Mucosa of rectum (tissue), 2 donors: Measurements from ENCODE around the gene NOL7.

Source experiments
- H3K27ac ChIP-seq, 2 donors: one replicate each; pipeline ENCODE4 v1.7.0; 2013; ENCODE audit warnings: inconsistent platforms in 2 of 2, low read depth in 2 of 2, low read length in 2 of 2
- H3K27me3 ChIP-seq, 2 donors: one replicate each; pipeline ENCODE4 v1.7.0; 2013; ENCODE audit warnings: low read length in 2 of 2; ENCODE audit not compliant: control insufficient read depth in 2 of 2, insufficient read depth in 2 of 2
- H3K36me3 ChIP-seq, 2 donors: one replicate each; pipeline ENCODE4 v1.7.0; 2013; ENCODE audit warnings: low read length in 2 of 2; ENCODE audit not compliant: control insufficient read depth in 2 of 2, insufficient read depth in 2 of 2
- H3K4me1 ChIP-seq, 2 donors: one replicate each; pipeline ENCODE4 v1.7.0; 2013; ENCODE audit warnings: low read length in 2 of 2, mild to moderate bottlenecking in 1 of 2; ENCODE audit not compliant: control insufficient read depth in 2 of 2, insufficient read depth in 2 of 2
- H3K4me3 ChIP-seq, 2 donors: one replicate each; pipeline ENCODE4 v1.7.0; 2013; ENCODE audit warnings: low read length in 2 of 2
- H3K9ac ChIP-seq, 2 donors: one replicate each; pipeline ENCODE4 v1.7.0; 2013; ENCODE audit warnings: low read length in 2 of 2, low read depth in 1 of 2, mild to moderate bottlenecking in 1 of 2
- H3K9me3 ChIP-seq, 2 donors: one replicate each; pipeline ENCODE4 v1.7.0; 2013; ENCODE audit warnings: low read length in 2 of 2; ENCODE audit not compliant: control insufficient read depth in 2 of 2
- donor health status: healthy.
- donor health status: Normal muscosa, but diverticular disease.

The NOL7 gene

DNA sequence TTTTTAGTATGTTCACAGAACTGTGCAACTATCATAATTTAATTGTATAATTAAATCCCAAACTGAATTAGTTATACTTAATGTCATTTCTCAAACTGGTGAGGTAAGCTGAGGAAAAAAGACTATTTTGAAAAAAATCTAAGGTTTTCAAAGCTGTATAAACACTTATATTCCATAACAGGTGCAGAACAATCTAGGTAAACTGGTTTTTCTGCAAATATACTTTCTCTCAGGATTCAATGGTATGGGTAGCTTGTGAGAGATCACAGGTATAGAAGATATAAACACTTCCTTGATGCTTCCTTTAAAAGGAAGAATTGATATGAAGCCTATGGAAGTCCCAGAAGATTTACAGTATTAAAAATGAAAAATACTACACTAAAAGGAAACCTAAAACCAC lies 33.7 kb downstream of the NOL7 start:
- Histone ChIP-seq H3K4me1 (no peaks in the 10 kb centered on the region), H3K36me3 (peaks cover 4 to 9% of the 10 kb centered on the region in 2 donors), H3K4me3 (no peak overlapping the region), H3K27me3 (no peaks in the 10 kb centered on the region), H3K9ac (no peak overlapping the region), H3K9me3 (no peaks in the 10 kb centered on the region), H3K27ac (no peak overlapping the region)

GRCh38 chr6:13649393-13649792 lies 34.3 kb downstream of the NOL7 start:
- Histone ChIP-seq H3K4me1 (no peaks in the 10 kb centered on the region), H3K4me3 (no peak overlapping the region), H3K9ac (no peak overlapping the region), H3K36me3 (peaks cover 4 to 9% of the 10 kb centered on the region in 2 donors), H3K27me3 (no peaks in the 10 kb centered on the region), H3K27ac (no peak overlapping the region), H3K9me3 (no peaks in the 10 kb centered on the region)

DNA sequence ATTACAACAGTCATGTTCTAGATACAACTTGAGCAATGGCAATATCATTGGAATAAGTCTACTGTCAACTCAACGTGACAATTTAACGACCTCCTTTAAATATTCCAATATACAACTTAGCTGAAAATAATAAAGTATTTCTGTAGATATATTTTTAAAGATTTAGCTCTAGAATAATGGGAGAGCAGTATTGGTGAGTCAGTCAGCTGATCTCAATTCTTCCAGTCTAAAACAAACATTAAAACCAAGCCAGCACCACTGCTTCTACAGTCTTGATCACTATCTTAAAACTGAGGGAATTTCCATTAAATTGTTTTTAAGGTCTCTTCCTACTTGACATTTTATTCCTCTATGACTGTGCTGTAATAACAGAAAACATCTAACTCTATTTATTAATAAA lies 38.2 kb downstream of the NOL7 start:
- no peaks in the 10 kb centered on the region for H3K27me3 ChIP-seq
- no peak overlapping the region for H3K9ac ChIP-seq
- no peak overlapping the region for H3K27ac ChIP-seq
- no peak overlapping the region for H3K4me3 ChIP-seq
- H3K36me3 ChIP-seq, result peaks cover 3 to 7% of the 10 kb centered on the region in 2 donors
- no peaks in the 10 kb centered on the region for H3K9me3 ChIP-seq
- H3K4me1 ChIP-seq, result no peaks in the 10 kb centered on the region

DNA sequence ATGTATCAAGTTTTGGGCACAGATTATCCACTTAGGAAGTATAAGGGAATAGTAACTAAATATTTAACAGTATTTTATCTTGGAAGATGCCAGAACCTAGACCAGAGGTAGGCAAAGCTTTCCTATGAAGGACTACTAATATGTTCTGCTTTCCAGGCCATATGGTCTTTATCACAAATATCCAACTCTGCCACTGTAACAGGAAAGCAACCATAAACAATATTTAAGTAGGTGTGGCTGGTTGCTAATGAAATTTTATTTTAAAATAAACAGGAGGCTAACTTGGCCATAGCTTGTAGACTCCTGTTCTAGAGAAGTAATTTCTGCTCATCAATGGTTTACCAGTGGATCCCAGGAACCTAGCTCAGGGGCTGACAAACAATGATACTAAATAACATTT lies 39.4 kb downstream of the NOL7 start:
- H3K4me3 ChIP-seq, result no peak overlapping the region
- no peaks in the 10 kb centered on the region for H3K4me1 ChIP-seq
- no peaks in the 10 kb centered on the region for H3K27me3 ChIP-seq
- H3K9me3 ChIP-seq, result no peaks in the 10 kb centered on the region
- no peak overlapping the region for H3K9ac ChIP-seq
- peaks cover 3 to 7% of the 10 kb centered on the region in 2 donors for H3K36me3 ChIP-seq
- H3K27ac ChIP-seq, result no peak overlapping the region

GRCh38 chr6:13655700-13656099 lies 40.6 kb downstream of the NOL7 start:
- Histone ChIP-seq H3K9ac (no peak overlapping the region), H3K27me3 (no peaks in the 10 kb centered on the region), H3K36me3 (peaks cover 2 to 3% of the 10 kb centered on the region in 2 donors), H3K9me3 (no peaks in the 10 kb centered on the region), H3K4me1 (no peaks in the 10 kb centered on the region), H3K27ac (no peak overlapping the region), H3K4me3 (no peak overlapping the region)

DNA sequence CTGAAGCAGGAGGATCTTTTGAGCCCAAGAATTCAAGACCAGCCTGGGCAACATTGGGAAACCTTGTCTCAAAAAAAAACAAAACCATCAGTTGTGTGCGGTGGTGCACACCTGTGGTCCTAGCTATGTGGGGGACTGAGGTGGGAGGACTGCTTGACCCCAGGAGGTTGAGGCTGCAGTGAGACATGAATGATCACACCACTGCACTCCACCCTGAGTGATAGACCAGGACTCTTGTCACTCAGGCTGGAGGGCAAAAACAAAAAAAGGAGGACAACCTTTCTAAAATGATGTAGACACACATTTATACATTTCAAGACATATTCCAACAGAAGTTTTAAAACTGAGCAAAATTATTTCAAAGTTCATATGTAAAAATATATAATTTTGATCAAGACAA lies 45.1 kb downstream of the NOL7 start:
- no peaks in the 10 kb centered on the region for H3K27me3 ChIP-seq
- H3K4me3 ChIP-seq, result no peak overlapping the region
- no peak overlapping the region for H3K9ac ChIP-seq
- H3K9me3 ChIP-seq, result no peaks in the 10 kb centered on the region
- no peak overlapping the region for H3K27ac ChIP-seq
- peaks cover 0 to 3% of the 10 kb centered on the region in 2 donors for H3K36me3 ChIP-seq
- H3K4me1 ChIP-seq, result no peaks in the 10 kb centered on the region

GRCh38 chr6:13660893-13661292 lies 45.8 kb downstream of the NOL7 start:
- Histone ChIP-seq H3K27ac (no peak overlapping the region), H3K4me3 (no peak overlapping the region), H3K9ac (no peak overlapping the region), H3K27me3 (no peaks in the 10 kb centered on the region), H3K36me3 (peaks cover 0 to 3% of the 10 kb centered on the region in 2 donors), H3K4me1 (no peaks in the 10 kb centered on the region), H3K9me3 (no peaks in the 10 kb centered on the region)

- H3K9me3 ChIP-seq, result no peaks in the 10 kb centered on the region
- peaks cover 0 to 3% of the 10 kb centered on the region in 2 donors for H3K36me3 ChIP-seq
- H3K9ac ChIP-seq, result no peak overlapping the region
- H3K4me1 ChIP-seq, result no peaks in the 10 kb centered on the region
- H3K4me3 ChIP-seq, result no peak overlapping the region
- no peaks in the 10 kb centered on the region for H3K27me3 ChIP-seq
- H3K27ac ChIP-seq, result no peak overlapping the region
Observed at GRCh38 chr6:13661647-13662046, 46.5 kb downstream of the NOL7 start.

DNA sequence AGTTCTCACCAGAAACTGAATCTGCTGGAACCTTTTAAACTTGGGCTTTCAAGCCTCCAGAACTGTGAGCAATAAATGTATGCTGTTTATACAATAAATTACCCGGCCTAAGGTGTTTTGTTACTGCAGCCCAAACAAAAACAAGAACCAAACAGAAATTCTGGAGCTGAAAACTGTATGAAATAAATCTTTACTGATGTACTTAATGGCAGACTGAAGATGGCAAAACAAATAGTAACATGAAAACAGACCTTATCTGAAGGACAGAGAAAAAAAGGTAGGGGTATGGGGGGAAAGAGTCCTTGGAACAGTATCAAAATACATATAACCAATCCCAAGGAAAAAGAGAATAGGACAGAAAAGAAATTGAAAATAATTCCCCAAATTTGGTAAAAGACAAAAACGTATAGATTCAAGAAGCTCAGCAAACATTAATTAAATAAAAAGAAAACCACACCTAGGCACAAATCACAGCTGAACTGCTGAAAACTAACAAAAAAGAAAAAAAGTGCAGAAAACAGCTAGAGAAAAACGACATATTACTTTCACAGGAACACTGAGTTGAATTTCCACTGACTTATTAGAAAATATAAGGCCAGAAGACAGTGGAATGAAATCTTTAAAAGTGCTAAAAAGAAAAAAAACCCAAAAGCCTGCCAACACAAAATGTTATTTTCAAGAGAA lies 47.7 kb downstream of the NOL7 start:
- Histone ChIP-seq H3K27ac (no peak overlapping the region), H3K4me3 (no peak overlapping the region), H3K36me3 (no peaks in the 10 kb centered on the region), H3K27me3 (no peaks in the 10 kb centered on the region), H3K4me1 (no peaks in the 10 kb centered on the region), H3K9ac (no peak overlapping the region), H3K9me3 (no peaks in the 10 kb centered on the region)

- Histone ChIP-seq H3K27me3 (no peaks in the 10 kb centered on the region), H3K4me1 (no peaks in the 10 kb centered on the region), H3K36me3 (no peaks in the 10 kb centered on the region), H3K9me3 (no peaks in the 10 kb centered on the region), H3K27ac (no peak overlapping the region), H3K9ac (no peak overlapping the region), H3K4me3 (no peak overlapping the region)
Observed at GRCh38 chr6:13663986-13664385, 48.9 kb downstream of the NOL7 start.
